KOPT-K1 (cell line): ENCODE measurements around the gene ISL2.

Experiments
- H3K27ac ChIP-seq: fragments of 200-600 bp; sonication (generic); 2 replicates; pipeline ENCODE4 v1.5.1; 2016; ENCODE audit warnings: antibody characterized with exemption, mild to moderate bottlenecking, low read depth, low read length; ENCODE audit not compliant: poor library complexity, severe bottlenecking
- H3K36me3 ChIP-seq: fragments of 200-600 bp; sonication (generic); 2 replicates; pipeline ENCODE4 v1.5.1; 2017; ENCODE audit warnings: antibody characterized with exemption, mild to moderate bottlenecking, low read length, moderate library complexity; ENCODE audit not compliant: insufficient read depth
- H3K9me3 ChIP-seq: fragments of 200-600 bp; sonication (generic); 2 replicates; pipeline ENCODE4 v1.5.1; 2017; ENCODE audit warnings: antibody characterized with exemption, low read length, mild to moderate bottlenecking; ENCODE audit not compliant: insufficient read depth, poor library complexity, severe bottlenecking

Gene ISL2

DNA sequence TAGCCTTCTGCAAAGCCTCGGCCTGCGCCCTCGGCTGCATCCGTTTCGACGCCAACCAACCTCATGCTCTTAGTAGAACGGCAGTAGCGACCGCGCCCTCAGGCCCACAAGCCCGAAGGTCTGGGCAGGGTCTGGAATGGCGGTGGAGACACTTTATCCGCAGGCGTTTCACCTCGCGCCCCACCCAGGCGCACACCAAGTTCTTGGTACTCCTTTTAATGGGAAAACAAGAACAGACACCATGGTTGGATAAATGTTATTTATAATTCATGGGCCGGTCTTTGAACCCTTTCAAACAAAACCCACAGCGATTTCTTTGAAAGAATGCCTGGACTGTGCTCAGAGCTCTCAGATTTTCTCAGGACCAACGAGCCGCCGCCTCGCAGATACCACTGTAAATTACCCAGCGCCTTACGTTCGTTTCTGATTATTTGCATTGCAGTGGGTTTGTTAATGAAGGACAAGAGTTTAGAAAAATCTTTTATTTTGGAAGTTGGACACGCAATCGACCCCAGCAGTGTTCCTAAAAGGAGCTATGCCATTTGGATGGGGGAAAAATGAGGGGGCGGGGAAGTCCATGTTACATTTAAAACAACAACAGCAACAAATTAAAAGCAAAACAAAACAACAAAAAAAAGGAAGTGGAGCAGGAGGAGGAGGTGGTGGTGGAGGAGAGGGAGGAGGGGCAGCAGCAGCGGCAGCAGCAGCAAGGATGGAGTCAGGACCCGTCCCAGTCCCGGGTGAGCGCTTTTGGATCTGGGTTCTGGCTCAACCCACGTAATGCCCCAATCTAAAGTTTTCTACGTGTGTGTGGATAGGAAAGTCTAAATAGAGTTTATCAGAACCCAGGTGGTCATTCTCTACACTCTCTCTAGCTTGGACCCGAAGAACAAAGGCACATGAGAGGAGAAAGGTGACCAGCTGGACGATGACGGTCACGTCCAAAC is 993 bp upstream of the ISL2 start:
- Histone ChIP-seq H3K36me3 (no peaks in the 10 kb centered on the region), H3K9me3 (no peaks in the 10 kb centered on the region), H3K27ac (peak overlapping the region; percentile 66)

- Histone ChIP-seq H3K27ac (peak overlapping the region; percentile 55), H3K9me3 (no peaks in the 10 kb centered on the region), H3K36me3 (peaks cover 8% of the 10 kb centered on the region; the same call in 1 of the 2 replicates)
These were observed 604 bp downstream of the ISL2 start for GRCh38 chr15:76337059-76337695.

GRCh38 chr15:76337696-76338485 is 1.3 kb downstream of the ISL2 start:
- Histone ChIP-seq H3K36me3 (peaks cover 8% of the 10 kb centered on the region; the same call in 1 of the 2 replicates), H3K27ac (peak overlapping the region; percentile 55), H3K9me3 (no peaks in the 10 kb centered on the region)

GRCh38 chr15:76338486-76339304 is 2.1 kb downstream of the ISL2 start:
- Histone ChIP-seq H3K9me3 (no peaks in the 10 kb centered on the region), H3K27ac (no peak overlapping the region), H3K36me3 (peaks cover 8% of the 10 kb centered on the region; the same call in 1 of the 2 replicates)

DNA sequence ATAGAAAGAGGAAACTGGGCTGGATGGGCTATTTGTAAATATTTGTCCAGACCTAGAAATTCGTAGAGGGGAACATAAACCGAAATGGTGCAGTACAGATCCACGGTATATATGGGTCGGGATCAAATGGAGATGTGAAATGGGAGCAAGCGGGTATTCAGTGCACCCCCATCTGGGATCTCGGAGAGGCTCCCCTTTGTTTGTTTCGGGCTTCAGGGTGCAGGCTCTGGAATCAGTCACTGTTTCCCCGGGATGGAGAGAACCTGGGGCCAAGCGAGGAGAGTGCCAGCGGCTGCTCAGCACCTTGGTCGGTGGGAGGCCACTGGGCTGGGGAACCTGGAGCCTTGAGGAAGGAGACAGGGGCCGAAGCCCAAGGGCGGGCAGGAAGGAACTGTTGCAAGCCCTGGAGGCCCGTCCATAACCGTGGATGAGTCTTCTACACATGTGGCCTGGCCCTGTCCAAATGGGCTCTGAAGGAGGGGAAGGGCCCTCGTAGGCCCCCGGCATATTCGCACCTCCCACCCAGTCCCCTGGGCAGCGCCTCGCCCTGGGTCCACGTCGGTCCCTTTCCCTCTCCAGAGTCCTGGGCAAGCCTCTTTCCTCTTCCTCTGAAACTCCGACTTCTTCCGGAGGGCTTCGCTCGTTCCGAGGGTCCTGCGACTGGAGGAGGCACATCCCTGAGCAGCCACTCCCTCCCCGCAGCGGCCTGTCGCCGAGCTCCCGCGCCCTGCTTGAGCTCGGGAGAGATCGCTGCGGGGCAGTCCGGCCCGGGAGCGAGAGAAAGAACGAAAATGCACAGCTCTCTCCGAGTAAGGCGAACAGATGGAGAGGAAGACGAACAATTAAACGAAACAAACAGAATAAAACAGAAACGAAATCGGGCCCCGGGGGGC is 3.0 kb downstream of the ISL2 start:
- Histone ChIP-seq H3K36me3 (peaks cover 8% of the 10 kb centered on the region; the same call in 1 of the 2 replicates), H3K27ac (no peak overlapping the region), H3K9me3 (no peaks in the 10 kb centered on the region)

DNA sequence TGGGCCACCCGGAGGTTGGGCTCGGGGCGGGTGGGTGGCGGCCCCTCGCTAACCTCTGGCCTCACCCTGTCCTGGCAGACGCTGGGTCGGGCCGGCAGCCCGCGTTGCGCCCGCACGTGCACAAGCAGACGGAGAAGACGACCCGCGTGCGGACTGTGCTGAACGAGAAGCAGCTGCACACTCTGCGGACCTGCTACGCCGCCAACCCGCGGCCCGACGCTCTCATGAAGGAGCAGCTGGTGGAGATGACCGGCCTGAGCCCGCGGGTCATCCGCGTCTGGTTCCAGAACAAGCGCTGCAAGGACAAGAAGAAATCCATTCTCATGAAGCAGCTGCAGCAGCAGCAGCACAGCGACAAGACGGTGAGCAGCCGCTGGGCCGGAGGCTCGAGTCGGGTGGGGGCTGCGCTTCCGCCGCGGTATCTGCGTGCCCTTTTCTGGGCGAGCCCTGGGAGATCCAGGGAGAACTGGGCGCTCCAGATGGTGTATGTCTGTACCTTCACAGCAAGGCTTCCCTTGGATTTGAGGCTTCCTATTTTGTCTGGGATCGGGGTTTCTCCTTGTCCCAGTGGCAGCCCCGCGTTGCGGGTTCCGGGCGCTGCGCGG is 3.7 kb downstream of the ISL2 start:
- H3K27ac ChIP-seq, result no peak overlapping the region
- H3K36me3 ChIP-seq, result peaks cover 8% of the 10 kb centered on the region; the same call in 1 of the 2 replicates
- no peaks in the 10 kb centered on the region for H3K9me3 ChIP-seq

DNA sequence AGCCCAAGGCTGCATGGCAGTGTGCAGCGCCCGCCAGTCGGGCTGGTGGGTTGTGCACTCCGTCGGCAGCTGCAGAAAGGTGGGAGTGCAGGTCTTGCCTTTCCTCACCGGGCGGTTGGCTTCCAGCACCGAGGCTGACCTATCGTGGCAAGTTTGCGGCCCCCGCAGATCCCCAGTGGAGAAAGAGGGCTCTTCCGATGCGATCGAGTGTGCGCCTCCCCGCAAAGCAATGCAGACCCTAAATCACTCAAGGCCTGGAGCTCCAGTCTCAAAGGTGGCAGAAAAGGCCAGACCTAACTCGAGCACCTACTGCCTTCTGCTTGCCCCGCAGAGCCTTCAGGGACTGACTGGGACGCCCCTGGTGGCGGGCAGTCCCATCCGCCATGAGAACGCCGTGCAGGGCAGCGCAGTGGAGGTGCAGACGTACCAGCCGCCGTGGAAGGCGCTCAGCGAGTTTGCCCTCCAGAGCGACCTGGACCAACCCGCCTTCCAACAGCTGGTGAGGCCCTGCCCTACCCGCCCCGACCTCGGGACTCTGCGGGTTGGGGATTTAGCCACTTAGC is 4.3 kb downstream of the ISL2 start:
- no peak overlapping the region for H3K27ac ChIP-seq
- H3K9me3 ChIP-seq, result no peaks in the 10 kb centered on the region
- peaks cover 14% of the 10 kb centered on the region; the same call in 1 of the 2 replicates for H3K36me3 ChIP-seq

DNA sequence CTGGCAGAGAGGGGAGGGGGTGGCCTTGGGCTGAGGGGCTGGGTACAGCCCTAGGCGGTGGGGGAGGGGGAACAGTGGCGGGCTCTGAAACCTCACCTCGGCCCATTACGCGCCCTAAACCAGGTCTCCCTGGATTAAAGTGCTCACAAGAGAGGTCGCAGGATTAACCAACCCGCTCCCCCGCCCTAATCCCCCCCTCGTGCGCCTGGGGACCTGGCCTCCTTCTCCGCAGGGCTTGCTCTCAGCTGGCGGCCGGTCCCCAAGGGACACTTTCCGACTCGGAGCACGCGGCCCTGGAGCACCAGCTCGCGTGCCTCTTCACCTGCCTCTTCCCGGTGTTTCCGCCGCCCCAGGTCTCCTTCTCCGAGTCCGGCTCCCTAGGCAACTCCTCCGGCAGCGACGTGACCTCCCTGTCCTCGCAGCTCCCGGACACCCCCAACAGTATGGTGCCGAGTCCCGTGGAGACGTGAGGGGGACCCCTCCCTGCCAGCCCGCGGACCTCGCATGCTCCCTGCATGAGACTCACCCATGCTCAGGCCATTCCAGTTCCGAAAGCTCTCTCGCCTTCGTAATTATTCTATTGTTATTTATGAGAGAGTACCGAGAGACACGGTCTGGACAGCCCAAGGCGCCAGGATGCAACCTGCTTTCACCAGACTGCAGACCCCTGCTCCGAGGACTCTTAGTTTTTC is 4.9 kb downstream of the ISL2 start:
- H3K9me3 ChIP-seq, result no peaks in the 10 kb centered on the region

DNA sequence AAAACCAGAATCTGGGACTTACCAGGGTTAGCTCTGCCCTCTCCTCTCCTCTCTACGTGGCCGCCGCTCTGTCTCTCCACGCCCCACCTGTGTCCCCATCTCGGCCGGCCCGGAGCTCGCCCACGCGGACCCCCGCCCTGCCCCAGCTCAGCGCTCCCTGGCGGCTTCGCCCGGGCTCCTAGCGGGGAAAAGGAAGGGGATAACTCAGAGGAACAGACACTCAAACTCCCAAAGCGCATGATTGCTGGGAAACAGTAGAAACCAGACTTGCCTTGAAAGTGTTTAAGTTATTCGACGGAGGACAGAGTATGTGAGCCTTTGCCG is 5.4 kb downstream of the ISL2 start:
- H3K36me3 ChIP-seq, result peaks cover 16% of the 10 kb centered on the region; the same call in 1 of the 2 replicates
- H3K9me3 ChIP-seq, result no peaks in the 10 kb centered on the region

More for the DNA sequence above, 4.9 kb downstream of the ISL2 start:
- H3K27ac ChIP-seq, result no peak overlapping the region
- H3K36me3 ChIP-seq, result peaks cover 16% of the 10 kb centered on the region; the same call in 1 of the 2 replicates

GRCh38 chr15:76342382-76343201 is 6.0 kb downstream of the ISL2 start:
- H3K36me3 ChIP-seq, result peaks cover 19% of the 10 kb centered on the region
- H3K9me3 ChIP-seq, result no peaks in the 10 kb centered on the region
- no peak overlapping the region for H3K27ac ChIP-seq

More for the DNA sequence above, 5.4 kb downstream of the ISL2 start:
- no peak overlapping the region for H3K27ac ChIP-seq

GRCh38 chr15:76343313-76343996 is 6.9 kb downstream of the ISL2 start:
- H3K27ac ChIP-seq, result no peak overlapping the region
- no peaks in the 10 kb centered on the region for H3K9me3 ChIP-seq
- H3K36me3 ChIP-seq, result peaks cover 24% of the 10 kb centered on the region
